NK-92 treated with Interleukin-12 subunit alpha and Interleukin-12 subunit beta, amount 100 ng/mL, for 24 hours (cell line): ENCODE results near the gene ALDOC.
A peak's percentile ranks its signal among the peaks of the same experiment; 100 is the strongest.
"Not testable (repeated sequence)": the region's sequence is repeated elsewhere in the genome, so short reads cannot be mapped to it uniquely, and the experiment has no call there.

Experiments
- DNase-seq: peaks from one replicate; lab custom pipeline; 2025; lab: John Stamatoyannopoulos, UW

Gene ALDOC

DNA sequence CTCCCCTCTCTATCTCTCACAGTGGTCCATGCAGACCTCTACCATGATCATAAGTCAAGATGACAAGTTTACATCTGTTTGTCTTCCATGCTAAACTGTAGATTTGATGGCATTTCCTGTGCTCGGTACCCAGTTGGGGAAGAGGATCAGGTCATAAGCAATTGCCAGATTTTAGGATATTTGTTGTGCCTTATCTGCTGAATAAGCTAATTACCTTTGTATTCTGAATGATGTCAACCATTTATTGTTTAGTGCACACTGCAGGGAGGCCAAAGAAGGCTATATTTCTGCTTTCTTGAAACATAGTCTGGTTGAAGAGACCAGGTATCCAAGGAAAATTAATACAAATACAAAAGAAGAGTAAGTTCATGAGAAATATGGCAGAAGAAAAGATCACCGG lies 5.8 kb upstream of the ALDOC start:
- no peak for DNase-seq

DNA sequence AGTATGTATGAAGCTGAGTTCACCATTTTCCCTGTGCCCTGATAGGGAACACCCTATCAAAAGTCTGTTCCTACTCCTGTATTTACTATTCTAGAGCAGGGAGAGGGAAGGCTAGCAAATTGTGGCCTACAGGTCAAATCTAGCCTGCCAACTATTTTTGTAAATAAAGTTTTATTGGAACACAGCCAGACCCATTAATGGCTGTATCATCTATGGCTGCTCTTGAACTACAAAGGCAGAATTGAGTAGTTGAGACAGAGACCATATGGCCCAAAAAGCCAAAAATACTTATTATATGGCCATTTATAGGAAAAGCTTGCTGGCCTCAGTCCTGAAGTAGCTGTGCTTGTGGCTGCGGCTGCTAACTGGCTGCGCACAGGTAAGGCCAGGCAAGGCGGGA lies 4.3 kb upstream of the ALDOC start:
- DNase-seq: no peak

GRCh38 chr17:28579526-28579925 lies 2.8 kb upstream of the ALDOC start:
- no peak for DNase-seq

DNA sequence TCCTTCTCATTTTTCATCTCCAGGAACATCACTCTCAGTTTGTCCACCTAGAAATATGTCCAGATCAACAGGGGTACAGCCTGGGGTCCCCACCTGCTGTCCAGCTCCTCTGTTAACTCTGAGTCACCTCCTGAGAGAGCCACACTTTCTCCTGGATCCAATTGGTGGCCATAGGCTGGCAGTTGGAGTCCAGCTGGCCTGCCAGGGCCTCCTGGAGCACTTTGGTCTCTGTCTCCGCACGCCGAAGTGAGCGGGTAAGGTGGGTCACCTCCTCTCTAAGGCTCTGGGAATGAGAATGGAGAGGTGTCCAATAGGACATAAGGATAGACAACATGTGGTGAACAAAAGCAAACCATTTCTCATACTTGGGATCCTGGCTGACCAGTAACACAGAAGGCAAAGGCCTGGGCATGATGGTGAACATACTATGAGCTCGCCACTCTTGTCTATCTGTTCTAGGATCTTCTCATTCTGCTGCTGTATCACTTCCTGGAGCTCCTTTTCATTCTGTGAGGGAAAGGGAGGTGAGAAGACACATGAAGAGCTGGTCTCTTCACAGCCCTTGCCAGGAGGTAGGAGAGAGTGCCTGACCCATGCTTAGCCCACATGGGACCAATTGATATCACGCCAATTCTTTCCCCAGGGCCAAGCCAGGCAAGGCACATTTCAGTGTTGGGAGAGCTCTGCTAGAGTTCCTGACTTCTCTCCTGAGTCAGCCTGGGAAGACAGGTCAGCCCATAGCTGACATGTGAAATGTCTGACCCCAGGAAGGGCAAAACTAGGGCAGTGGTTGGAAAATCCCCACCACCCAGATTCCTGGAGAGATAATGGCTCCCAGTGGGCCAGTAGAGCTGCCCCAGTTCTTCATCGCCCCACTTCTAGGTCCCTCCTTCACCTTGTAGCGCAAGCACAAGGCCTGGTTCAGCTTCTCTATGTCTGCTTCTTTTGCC lies 1.8 kb upstream of the ALDOC start:
- DNase-seq: no peak

DNA sequence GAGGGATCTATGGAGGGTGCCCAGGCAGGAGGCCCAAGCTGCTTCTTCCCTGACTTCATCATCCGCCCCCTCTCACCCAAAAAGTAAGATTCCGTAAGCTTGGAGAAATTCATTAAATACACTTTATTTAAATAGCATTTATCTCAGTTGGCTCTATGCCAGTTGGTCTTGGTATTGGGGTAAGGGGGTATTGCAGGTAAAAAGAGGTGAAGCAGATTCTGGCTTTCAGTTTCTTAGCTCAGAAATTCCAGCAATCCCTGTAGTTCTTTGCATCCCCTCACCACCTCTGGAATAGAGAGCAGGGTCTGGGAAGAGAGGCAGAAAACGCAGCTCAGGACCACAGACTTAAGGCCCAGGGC lies 750 bp upstream of the ALDOC start:
- no peak for DNase-seq

DNA sequence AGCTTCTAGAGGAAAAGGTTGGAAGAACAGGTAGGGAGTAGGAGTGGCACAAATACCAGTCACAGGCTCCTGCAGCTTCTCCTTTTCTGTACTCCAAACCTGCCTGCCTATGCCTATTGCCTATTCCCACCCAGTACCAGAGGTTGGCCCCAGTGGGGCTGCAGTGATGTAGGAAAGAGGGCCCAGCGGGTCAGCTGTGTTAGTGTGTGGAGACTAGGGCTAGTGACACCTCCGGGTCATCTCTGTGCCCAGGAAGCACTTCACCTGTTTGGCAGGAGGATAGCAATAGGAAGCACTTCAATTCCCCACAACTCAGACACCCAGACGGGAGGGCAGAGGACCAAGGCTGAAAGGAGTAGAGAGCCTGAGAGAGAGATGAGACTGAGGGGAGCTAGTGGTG lies 679 bp downstream of the ALDOC start:
- DNase-seq: not testable (repeated sequence)

- no peak for DNase-seq
Measured at GRCh38 chr17:28575126-28575795, 1.4 kb downstream of the ALDOC start.

GRCh38 chr17:28574526-28574925 lies 2.2 kb downstream of the ALDOC start:
- no peak for DNase-seq

GRCh38 chr17:28573966-28574480 lies 2.7 kb downstream of the ALDOC start:
- DNase-seq: no peak

GRCh38 chr17:28573521-28573920 lies 3.2 kb downstream of the ALDOC start:
- no peak for DNase-seq

GRCh38 chr17:28573040-28573380 lies 3.7 kb downstream of the ALDOC start:
- DNase-seq: no peak

DNA sequence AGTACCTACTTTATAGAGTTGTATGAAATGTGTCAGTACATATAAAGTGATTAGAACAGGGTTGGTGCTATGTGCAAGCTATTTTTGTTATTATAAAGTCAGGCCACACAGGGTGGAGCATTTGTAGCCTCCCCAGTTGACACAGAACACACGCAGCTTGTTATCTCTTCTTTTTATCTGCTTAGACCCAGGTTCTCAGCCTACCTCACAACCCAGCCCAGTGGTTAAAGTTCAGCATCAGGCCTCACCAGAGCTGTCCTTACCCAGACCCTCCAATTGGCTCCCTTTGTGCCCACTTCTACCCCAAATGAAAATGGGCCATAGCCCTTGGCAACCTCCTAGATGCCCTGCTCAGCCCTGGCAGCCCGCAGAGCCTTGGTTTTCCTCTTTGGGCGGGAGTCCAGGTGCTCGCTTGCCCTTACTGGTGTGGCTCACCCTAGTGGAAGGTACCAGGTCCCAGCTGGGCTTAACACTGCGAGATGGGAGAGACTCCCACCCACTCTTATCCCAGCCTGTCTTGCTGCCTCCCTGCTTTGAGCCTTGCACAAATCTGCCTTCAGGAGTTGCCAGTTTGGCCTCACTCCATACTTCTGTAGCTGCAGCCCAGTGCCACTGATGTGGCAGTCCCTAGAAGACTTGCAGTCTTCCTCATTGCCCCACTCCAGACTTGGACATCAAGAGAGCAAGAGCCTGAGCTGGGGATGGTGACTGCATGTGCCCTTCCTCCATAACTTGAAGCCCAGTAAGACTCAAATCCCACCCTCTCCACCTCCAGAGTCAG lies 4.2 kb downstream of the ALDOC start:
- no peak for DNase-seq

GRCh38 chr17:28571361-28572122 lies 5.2 kb downstream of the ALDOC start, which contains the start of gene PIGS:
Gene PIGS, minus strand, starts transcription at chr17:28571524. Its CDS starts 28 bp downstream, at chr17:28571496.
- DNase-seq: peak; percentile 94

- peak; percentile 33 for DNase-seq
Measured at GRCh38 chr17:28570716-28571360, 5.9 kb downstream of the ALDOC start.

DNA sequence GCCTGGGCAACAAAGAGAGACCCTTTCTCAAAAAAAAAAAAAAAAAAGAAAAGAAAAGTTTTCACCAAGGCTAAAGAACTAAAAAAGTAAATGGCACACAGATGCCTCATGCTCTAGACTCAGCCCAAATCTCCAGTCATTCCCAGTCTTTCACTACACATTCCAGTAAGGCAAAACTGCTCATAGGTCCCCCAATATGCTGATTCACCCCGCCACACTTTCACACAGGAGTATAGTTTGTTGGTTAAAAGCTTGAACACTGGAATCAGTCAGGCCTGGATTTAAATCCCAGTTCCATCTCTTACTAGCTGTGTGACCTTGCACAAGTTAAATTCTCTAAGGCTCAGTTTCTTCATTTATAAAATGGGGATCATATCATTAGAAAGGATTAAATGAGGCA lies 7.2 kb downstream of the ALDOC start:
- DNase-seq: no peak

GRCh38 chr17:28567604-28568003 lies 9.1 kb downstream of the ALDOC start:
- DNase-seq: no peak

DNA sequence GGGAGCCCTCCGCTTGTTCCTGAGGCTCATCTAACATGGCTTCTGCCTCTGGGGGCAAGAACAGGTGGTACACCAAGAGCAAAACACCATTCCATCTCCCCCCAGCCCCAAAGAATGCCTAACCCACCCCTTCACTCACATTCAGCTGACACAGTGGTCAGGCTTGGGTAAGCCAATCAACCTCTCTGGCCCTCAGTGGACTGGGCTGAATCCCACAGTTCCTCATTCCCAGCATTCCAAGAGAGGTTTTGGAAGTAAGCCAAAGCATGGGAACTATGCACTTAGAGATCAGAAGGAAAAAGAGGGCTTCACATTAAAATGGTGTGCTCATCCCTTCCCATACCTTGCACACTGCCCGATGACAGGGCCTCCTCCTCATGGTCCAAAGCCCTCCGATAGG lies 13.2 kb downstream of the ALDOC start:
- DNase-seq: no peak

GRCh38 chr17:28555022-28555421 lies 21.7 kb downstream of the ALDOC start:
- no peak for DNase-seq

- no peak for DNase-seq
Measured at GRCh38 chr17:28554565-28554964, 22.1 kb downstream of the ALDOC start.

DNA sequence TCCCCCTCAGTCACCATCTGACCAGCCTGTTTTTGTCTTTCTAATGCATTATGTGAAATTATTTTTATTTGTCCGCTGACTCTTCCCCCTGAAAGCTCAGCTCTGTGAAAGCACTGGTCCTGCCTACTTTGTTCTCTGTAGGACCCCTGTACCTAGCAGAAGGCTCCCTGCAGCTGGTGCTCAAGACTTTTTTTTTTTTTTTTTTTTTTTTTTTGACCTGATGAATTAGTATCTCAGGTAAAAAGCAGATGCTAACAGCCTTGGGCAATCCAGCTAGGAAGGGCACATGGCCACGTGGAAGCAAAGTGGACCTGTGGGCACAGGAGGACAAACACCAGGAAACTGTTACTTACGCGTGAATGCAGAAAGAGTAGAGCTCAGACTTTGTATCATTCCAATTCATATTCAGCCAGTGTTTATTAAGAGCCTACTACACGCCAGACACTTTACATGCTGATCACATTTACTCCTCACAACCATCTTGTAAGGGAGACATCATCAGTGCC lies 23.6 kb downstream of the ALDOC start:
- DNase-seq: no peak
